ENCODE results near the gene TSSC4. TPM values are rescaled to one million over a fixed set of nuclear protein-coding genes. Genes with fewer than 3 reads are reported as not detected.
"Not testable (repeated sequence)": the region's sequence is repeated elsewhere in the genome, so short reads cannot be mapped to it uniquely, and the experiment has no call there.

The TSSC4 gene
- total RNA-seq, 1 donor from 2014 or later: 80.8 TPM

DNA sequence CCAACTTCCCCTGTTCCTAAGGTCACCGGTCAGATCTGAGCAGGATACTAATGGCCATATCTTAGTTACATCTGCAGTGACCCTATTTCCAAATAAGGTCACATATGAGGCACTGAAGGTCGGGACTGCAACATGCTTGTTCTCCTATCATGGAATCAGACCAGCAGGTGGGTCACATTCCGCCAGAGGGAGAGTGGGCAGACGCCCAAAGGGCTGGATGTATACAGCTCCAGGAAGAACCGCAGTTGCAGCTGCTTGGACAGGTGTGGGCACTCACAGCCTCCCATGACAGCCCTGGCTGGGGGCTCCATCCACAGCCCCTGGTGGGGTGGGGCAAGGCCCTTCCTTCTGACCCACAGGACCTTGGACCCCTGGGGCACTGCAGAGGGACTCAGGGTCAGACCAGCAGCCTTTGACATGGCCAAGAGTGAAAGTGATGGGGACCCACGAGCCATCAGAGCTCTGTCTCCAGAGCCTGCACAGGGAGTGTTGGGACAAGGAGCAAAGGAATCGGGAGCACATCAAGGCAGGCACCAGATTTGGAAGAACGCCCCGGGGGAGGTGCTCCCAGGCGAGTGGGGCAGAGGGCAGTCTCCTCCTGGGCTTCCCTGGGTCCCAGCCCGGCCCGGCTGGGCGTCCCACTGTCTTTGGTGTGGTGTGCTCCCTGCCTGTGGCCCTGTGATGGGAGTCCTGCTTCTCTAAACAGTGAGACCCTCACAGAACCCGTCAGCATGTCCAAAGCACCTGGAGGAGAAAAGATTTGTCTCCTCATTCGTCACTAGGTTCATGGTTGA is 36.8 kb upstream of the TSSC4 start:
- Histone ChIP-seq H3K27me3 (ENCODE audit: control insufficient read depth, insufficient read depth, low read length) (peaks cover 5% of the 10 kb centered on the region), H3K4me3 (ENCODE audit: low read depth, low read length) (no peak overlapping the region), H3K36me3 (ENCODE audit: control insufficient read depth, insufficient read depth, low read length) (no peaks in the 10 kb centered on the region)
- TF ChIP-seq, protein P1, sequence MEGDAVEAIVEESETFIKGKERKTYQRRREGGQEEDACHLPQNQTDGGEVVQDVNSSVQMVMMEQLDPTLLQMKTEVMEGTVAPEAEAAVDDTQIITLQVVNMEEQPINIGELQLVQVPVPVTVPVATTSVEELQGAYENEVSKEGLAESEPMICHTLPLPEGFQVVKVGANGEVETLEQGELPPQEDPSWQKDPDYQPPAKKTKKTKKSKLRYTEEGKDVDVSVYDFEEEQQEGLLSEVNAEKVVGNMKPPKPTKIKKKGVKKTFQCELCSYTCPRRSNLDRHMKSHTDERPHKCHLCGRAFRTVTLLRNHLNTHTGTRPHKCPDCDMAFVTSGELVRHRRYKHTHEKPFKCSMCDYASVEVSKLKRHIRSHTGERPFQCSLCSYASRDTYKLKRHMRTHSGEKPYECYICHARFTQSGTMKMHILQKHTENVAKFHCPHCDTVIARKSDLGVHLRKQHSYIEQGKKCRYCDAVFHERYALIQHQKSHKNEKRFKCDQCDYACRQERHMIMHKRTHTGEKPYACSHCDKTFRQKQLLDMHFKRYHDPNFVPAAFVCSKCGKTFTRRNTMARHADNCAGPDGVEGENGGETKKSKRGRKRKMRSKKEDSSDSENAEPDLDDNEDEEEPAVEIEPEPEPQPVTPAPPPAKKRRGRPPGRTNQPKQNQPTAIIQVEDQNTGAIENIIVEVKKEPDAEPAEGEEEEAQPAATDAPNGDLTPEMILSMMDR (IDR thresholded peaks at IDR 0.05; ENCODE audit: insufficient read depth, low read length, severe bottlenecking): no peak
- FAIRE-seq (no peak), DNase-seq (ENCODE audit: low read depth) (no peak)

DNA sequence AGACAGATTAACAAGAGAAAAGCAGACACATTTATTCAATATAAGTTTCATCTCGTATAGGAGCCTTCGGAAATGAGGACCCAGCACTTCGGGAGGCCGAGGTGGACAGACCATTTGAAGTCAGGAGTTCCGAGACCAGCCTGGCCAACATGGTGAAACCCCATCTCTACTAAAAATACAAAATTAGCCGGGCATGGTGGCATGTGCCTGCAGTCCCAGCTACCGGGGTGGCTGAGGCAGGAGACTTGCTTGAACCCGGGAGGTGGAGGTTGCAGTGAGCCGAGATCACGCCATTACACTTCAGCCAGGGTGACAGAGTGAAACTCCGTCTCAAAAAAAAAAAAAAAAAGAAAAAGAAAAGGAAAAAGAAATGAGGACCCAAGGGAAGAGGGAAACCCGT is 36.2 kb upstream of the TSSC4 start:
- FAIRE-seq; DNase-seq (ENCODE audit: low read depth); H3K4me3 ChIP-seq (ENCODE audit: low read depth, low read length); H3K36me3 ChIP-seq (ENCODE audit: control insufficient read depth, insufficient read depth, low read length); H3K27me3 ChIP-seq (ENCODE audit: control insufficient read depth, insufficient read depth, low read length): not testable (repeated sequence)

DNA sequence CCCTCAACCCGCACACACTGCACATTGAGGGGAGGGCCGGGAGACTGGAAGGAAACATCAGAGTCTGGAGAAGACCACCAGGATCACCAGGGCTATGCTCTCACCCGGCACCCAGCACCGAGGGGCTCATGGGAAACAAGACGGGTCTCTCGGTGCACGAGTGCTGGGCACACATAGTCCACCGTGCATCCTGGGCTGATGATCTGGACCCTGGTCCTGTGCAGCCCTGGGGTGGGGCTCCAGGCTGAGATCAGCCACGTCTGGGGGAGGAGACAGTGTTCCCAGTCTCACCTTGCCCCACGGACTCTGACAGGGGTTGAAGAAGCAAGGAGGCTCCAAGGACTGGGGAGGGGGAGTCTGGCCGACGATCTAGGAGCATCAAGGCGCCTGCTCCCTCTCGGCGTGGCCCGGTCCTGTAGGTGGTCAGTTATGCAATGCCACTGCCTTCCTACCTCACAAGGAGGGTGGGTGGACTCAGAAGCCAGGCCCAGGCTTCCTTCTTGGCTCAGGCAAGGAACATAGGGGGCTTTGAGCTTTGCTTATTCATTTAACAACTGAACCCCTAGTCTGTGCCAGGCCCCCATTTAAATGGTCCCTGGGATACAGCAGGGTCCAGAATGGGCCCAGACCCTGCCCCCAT is 34.9 kb upstream of the TSSC4 start:
- no peak overlapping the region for H3K4me3 ChIP-seq (ENCODE audit: low read depth, low read length)
- H3K36me3 ChIP-seq (ENCODE audit: control insufficient read depth, insufficient read depth, low read length): no peaks in the 10 kb centered on the region
- FAIRE-seq: no peak
- DNase-seq (ENCODE audit: low read depth): no peak
- peaks cover 5% of the 10 kb centered on the region for H3K27me3 ChIP-seq (ENCODE audit: control insufficient read depth, insufficient read depth, low read length)
- TF ChIP-seq, protein P1 (IDR thresholded peaks at IDR 0.05; ENCODE audit: insufficient read depth, low read length, severe bottlenecking): no peak

DNA sequence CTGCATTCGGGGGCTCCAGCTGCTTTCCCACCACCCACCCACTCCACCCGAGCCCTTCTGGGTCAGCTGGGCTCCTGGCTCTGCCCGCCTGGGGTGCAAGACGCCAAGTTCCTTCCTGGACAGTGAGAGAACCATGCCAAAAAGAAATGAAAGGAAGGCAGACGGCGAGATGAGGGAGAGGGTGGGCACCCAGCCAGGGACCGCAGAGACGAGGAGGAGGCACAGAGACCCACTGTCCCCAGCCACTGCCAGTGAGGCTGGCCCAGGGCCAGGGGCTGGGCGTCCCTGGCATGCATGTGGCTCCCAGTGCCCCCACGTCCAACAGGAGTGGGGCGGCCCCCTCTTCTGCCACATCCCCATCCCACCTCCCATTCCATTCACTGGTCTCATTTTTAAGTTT is 34.3 kb upstream of the TSSC4 start:
- Histone ChIP-seq H3K4me3 (ENCODE audit: low read depth, low read length) (no peak overlapping the region), H3K36me3 (ENCODE audit: control insufficient read depth, insufficient read depth, low read length) (no peaks in the 10 kb centered on the region), H3K27me3 (ENCODE audit: control insufficient read depth, insufficient read depth, low read length) (peaks cover 5% of the 10 kb centered on the region)
- FAIRE-seq (no peak), DNase-seq (ENCODE audit: low read depth) (no peak)
- TF ChIP-seq, protein P1 (IDR thresholded peaks at IDR 0.05; ENCODE audit: insufficient read depth, low read length, severe bottlenecking): no peak

DNA sequence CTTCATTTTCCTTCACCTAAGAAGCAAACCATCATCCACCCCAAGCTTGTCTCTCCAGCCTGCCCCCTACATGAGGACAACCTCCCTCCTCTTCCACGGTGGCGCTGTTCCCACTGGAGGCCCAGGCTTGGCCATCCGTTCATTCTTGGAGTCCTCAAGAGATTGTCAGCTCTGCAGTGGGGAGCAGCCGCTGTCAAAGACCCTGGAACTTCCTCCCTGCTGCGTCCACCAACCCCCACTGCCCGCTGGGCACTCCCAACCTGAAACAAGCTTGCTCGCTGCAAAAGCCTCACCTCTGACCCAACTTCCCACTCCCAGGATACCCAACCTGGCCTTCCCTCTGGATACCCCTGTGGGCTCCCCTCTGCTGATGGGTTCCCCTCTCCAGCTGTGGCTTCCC is 33.8 kb upstream of the TSSC4 start:
- Histone ChIP-seq H3K36me3 (ENCODE audit: control insufficient read depth, insufficient read depth, low read length) (no peaks in the 10 kb centered on the region), H3K27me3 (ENCODE audit: control insufficient read depth, insufficient read depth, low read length) (peaks cover 5% of the 10 kb centered on the region), H3K4me3 (ENCODE audit: low read depth, low read length) (no peak overlapping the region)
- TF ChIP-seq, protein P1 (IDR thresholded peaks at IDR 0.05; ENCODE audit: insufficient read depth, low read length, severe bottlenecking): peak; percentile 7
- DNase-seq (ENCODE audit: low read depth) (no peak), FAIRE-seq (no peak)

DNA sequence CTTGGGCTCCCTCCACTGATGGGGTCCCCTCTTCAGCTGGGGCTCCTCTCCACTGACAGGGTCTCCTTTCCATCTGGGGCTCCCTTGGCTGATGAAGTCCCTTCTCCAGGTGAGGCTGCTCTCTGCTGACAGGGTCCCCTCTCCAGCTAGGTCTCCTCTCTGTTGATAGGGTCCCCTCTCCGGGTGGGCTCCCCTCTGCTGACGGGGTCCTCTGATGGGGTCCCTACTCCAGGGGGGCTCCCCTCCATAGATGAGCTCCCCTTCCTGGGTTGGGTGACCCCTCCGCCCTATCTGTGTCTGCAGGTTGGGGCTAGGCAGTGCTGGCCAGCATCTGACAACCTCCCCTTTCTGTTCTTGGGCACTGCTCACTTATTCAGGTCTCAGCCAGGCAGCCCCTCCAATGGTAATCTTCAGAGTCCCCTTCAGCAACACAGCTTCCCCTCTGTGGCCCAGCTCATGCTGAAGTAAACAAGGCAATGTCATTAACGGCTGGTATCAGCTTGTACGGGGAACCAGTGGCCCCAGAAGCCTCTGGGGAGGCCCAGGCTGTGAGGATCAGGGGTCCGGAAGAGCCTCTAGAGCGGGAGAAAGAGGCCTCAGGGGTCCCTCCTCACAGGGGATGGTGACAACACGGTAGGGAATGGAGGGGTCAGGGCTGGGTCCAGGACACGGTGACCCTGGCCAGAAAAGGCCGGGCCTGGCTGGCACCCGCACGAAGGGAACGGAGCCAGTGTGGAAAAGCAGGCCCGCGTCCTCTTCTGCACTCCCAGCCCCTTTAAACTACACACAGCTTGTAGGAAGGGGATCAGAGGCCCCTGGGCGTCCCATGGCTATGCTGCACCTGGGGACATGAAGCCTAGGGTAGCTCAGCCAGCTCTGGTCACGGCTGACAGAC is 33.0 kb upstream of the TSSC4 start:
- H3K27me3 ChIP-seq (ENCODE audit: control insufficient read depth, insufficient read depth, low read length): peaks cover 5% of the 10 kb centered on the region
- no peak for DNase-seq (ENCODE audit: low read depth)
- TF ChIP-seq, protein P1 (IDR thresholded peaks at IDR 0.05; ENCODE audit: insufficient read depth, low read length, severe bottlenecking): no peak
- no peaks in the 10 kb centered on the region for H3K36me3 ChIP-seq (ENCODE audit: control insufficient read depth, insufficient read depth, low read length)
- FAIRE-seq: no peak
- H3K4me3 ChIP-seq (ENCODE audit: low read depth, low read length): no peak overlapping the region

All from bronchial epithelial cell (primary cell).